HG03432 (cell line): ENCODE data around the gene TSPAN11.
"Not testable (repeated sequence)": the region's sequence is repeated elsewhere in the genome, so short reads cannot be mapped to it uniquely, and the experiment has no call there.

Experiments used
- ATAC-seq: cut with Tn5 transposase; IDR thresholded peaks from one replicate; pipeline ENCODE4 v1.9.1; 2021; ENCODE audit warnings: mild to moderate bottlenecking, moderate library complexity; ENCODE audit not compliant: unreplicated experiment

Gene TSPAN11

GRCh38 chr12:31000751-31001150, 74.2 kb downstream of the TSPAN11 start:
- ATAC-seq, result no peak

GRCh38 chr12:31001581-31002360, 75.2 kb downstream of the TSPAN11 start:
- no peak for ATAC-seq

GRCh38 chr12:31002361-31002725, 75.8 kb downstream of the TSPAN11 start:
- ATAC-seq, result no peak

GRCh38 chr12:31002999-31003398, 76.5 kb downstream of the TSPAN11 start:
- peak; percentile 62 for ATAC-seq

GRCh38 chr12:31003861-31004640, 77.5 kb downstream of the TSPAN11 start:
- no peak for ATAC-seq

GRCh38 chr12:31004666-31005065, 78.1 kb downstream of the TSPAN11 start:
- ATAC-seq, result no peak

GRCh38 chr12:31005256-31005943, 78.9 kb downstream of the TSPAN11 start:
- no peak for ATAC-seq

GRCh38 chr12:31005944-31006361, 79.4 kb downstream of the TSPAN11 start:
- no peak for ATAC-seq

GRCh38 chr12:31006416-31007152, 80.0 kb downstream of the TSPAN11 start:
- ATAC-seq, result no peak

- no peak for ATAC-seq
Observed at GRCh38 chr12:31007153-31007495, 80.6 kb downstream of the TSPAN11 start.

GRCh38 chr12:31007636-31008175, 81.2 kb downstream of the TSPAN11 start:
- no peak for ATAC-seq

GRCh38 chr12:31008241-31008761, 81.8 kb downstream of the TSPAN11 start:
- no peak for ATAC-seq

- ATAC-seq, result no peak
Observed at GRCh38 chr12:31008961-31009840, 82.7 kb downstream of the TSPAN11 start.

GRCh38 chr12:31009976-31010375, 83.4 kb downstream of the TSPAN11 start:
- no peak for ATAC-seq

- ATAC-seq, result no peak
Observed at GRCh38 chr12:31011336-31011735, 84.8 kb downstream of the TSPAN11 start.

- ATAC-seq, result peak; percentile 60
Observed at GRCh38 chr12:31011746-31012566, 85.4 kb downstream of the TSPAN11 start.

- not testable (repeated sequence) for ATAC-seq
Observed at GRCh38 chr12:31012567-31012891, 86.0 kb downstream of the TSPAN11 start.

GRCh38 chr12:31015215-31015614, 88.7 kb downstream of the TSPAN11 start:
- no peak for ATAC-seq

GRCh38 chr12:31016057-31016456, 89.5 kb downstream of the TSPAN11 start:
- ATAC-seq, result no peak
